Measurements from ENCODE around the gene ARSI. TPM values are rescaled to one million over a fixed set of nuclear protein-coding genes. Genes with fewer than 3 reads are reported as not detected.

Gene ARSI
- total RNA-seq, 2 donors from 2014 or later, result not detected

DNA sequence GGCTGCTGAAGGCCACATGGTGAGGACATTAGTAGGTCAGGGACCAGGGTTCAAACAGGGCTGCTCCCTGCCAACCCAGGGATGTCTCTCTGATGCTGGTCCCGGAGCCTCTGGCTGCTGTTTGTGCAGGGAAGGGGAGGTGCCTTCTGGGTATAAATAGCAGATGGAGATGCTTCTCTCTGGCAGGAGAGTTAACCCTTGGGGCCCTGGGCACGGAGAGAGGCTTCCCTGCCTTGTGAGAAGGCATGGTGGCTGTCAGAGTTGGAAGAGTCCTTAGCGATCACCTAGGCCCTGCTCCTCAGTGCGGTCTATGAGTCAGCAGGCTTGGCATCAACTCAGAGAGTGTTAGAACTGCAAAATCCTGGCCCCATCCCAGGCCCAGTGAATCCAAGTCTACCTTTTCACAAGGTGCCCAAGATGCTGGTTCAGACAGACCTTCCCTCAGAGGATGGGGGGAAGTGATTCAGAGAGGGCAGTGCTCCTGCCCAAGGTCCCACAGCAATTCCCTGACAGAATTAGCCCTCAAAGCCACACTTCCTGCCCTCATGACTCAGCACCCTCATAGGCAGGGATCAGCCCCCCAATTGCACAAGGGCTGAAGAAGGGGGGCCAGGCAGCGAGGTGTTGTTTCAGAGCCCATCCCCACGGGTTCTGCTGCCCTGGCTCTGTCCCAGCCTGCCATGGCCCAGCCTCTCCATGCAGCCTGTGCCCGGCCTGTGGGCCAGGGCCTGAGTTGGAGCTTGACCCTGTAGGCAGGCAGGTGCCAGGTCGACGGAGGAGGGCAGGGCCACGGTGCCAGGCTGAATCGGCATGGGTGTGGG lies 38.7 kb downstream of the ARSI start:
- no peak overlapping the region for H3K4me3 Mint-ChIP-seq
- H3K9me3 Mint-ChIP-seq, result no peaks in the 10 kb centered on the region
- H3K4me1 Mint-ChIP-seq, result no peaks in the 10 kb centered on the region
- H3K27me3 Mint-ChIP-seq, result peaks cover 4% of the 10 kb centered on the region
- no peaks in the 10 kb centered on the region for H3K36me3 Mint-ChIP-seq (ENCODE audit: low read depth)
- no peak overlapping the region for H3K27ac Mint-ChIP-seq
- ATAC-seq (replicated peaks), result no peak

DNA sequence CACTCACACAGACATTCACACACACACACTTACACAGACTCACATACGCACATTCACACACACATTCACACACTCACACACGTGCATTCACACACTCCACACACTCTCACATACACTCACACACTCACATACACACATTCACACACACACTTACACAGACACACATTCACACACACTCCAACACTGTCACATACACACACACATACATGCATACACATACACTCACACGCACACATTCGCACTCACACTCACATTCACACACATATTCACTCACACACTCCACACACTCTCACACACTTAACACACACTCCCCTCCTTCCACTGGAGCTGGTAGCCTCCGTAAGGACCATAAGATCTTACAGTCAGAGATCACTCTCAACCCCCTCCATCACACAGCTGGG lies 39.3 kb downstream of the ARSI start:
- H3K4me3 Mint-ChIP-seq, result no peak overlapping the region
- peaks cover 4% of the 10 kb centered on the region for H3K27me3 Mint-ChIP-seq
- no peaks in the 10 kb centered on the region for H3K4me1 Mint-ChIP-seq
- ATAC-seq (replicated peaks), result no peak
- no peaks in the 10 kb centered on the region for H3K9me3 Mint-ChIP-seq
- H3K27ac Mint-ChIP-seq, result no peak overlapping the region
- H3K36me3 Mint-ChIP-seq (ENCODE audit: low read depth), result no peaks in the 10 kb centered on the region

DNA sequence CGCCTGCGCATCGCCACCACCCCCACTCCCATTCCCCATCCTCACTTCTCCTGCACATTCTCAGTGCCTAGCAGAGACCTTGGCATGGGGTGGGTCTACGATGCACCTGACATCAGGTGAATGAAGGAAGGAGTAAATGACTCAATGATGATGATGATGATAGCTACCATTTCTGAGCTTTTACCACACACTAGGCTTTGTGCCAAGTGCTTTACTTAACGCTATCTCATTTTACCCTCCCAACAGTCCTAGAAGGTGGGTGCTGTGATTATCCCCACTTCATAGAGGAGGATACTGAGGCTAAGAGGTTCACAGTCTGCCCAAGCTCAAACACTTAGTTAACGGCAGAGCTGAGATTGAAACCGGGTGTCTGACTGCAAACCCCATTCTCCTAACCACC lies 40.2 kb downstream of the ARSI start:
- Mint-ChIP-seq H3K27ac (no peak overlapping the region), H3K4me1 (no peaks in the 10 kb centered on the region), H3K4me3 (no peak overlapping the region), H3K27me3 (peaks cover 4% of the 10 kb centered on the region), H3K36me3 (ENCODE audit: low read depth) (no peaks in the 10 kb centered on the region), H3K9me3 (no peaks in the 10 kb centered on the region)
- ATAC-seq (replicated peaks), result no peak

DNA sequence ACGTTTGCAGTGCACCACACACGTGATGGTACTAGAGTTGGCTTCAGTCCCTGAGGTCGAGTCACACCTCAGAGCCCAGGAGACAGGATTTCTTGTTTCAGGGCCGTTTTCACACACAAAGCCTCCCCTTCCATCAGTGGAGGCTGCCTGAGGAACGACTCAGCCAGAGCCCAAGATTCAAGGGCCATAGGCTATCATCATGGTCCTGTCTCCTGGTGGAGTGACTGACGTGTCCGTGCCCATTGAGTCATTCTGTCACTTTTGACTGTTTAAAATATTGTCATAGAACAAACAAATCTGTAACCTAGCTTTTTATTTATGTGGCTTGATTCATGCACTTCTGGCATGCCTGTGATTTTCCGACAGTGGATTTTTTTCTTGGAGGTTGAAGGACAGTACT lies 41.5 kb downstream of the ARSI start:
- peaks cover 4% of the 10 kb centered on the region for H3K27me3 Mint-ChIP-seq
- H3K36me3 Mint-ChIP-seq (ENCODE audit: low read depth), result no peaks in the 10 kb centered on the region
- H3K4me1 Mint-ChIP-seq, result no peaks in the 10 kb centered on the region
- no peak for ATAC-seq (replicated peaks)
- H3K9me3 Mint-ChIP-seq, result no peaks in the 10 kb centered on the region
- no peak overlapping the region for H3K4me3 Mint-ChIP-seq
- no peak overlapping the region for H3K27ac Mint-ChIP-seq

DNA sequence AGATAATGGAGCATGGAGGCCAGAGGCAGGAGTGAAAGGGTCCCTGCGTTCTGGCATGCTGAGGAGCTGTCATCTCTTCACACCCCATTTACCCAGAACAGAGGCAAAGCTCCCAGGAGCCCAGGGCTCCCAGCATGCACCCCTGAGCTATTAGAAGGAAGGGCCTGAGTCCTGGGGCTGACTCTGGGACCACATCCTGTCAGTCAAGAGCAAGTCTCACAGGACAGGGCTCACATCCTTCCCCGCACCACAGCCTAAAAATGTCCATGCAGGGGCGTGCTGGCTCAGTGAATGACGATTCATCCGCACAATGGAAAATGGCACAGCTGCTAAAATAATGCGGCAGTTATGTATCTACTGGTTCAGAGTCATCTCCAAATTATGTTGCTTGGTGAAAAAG lies 44.6 kb downstream of the ARSI start:
- no peak for ATAC-seq (replicated peaks)
- Mint-ChIP-seq H3K36me3 (ENCODE audit: low read depth) (no peaks in the 10 kb centered on the region), H3K27ac (no peak overlapping the region), H3K4me1 (no peaks in the 10 kb centered on the region), H3K9me3 (no peaks in the 10 kb centered on the region), H3K4me3 (no peak overlapping the region), H3K27me3 (no peaks in the 10 kb centered on the region)

DNA sequence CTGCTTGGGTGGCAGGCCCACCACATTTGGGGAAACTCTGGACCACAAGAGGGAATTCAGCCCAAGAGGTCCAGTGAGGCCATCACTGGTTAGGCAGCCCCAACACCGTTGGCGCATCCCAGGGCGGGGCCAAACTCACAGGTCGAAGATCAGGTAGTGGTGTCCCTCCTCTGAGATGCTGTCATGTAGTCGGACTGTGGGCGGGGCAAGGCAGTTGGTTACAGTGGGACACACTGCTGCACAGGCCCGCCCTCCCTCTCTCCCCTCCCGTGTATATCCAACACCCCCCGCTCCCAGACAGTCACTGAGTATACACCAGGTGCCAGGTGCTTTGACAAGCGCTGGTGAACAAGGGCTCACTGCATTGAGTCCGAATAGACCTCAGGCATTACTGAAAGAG lies 45.3 kb downstream of the ARSI start:
- no peak for ATAC-seq (replicated peaks)
- Mint-ChIP-seq H3K27me3 (no peaks in the 10 kb centered on the region), H3K4me3 (no peak overlapping the region), H3K36me3 (ENCODE audit: low read depth) (no peaks in the 10 kb centered on the region), H3K4me1 (no peaks in the 10 kb centered on the region), H3K27ac (no peak overlapping the region), H3K9me3 (no peaks in the 10 kb centered on the region)

DNA sequence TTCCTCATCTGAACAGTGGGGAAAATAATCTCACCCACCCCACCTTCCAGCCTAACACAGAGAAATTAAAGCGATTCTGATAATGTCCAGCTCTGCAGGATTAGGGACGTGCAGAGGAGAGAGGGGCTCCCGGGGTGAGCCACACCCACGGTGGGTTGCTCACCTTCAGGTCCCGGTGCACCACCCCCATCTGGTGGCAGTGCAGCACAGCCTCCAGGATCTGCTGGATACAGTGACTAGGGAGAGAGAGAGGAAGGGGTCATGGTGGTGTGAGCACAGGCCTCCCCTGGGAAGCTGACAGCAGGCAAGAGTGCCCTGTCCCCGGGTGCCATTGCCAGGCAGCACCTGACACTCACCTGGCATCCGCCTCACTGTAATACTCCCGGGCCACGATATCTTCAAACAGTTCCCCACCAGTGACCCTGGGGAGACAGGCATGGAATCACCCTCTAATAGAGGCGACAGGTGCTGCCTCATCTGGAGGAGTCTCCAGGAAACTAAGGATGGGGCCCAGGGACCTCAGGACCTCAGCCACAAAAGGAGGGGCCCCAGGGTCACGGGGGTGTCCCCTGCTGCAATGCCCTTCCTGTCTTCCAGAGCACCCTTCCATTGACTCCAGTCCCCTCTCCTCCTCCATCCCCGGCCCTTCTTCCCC lies 46.2 kb downstream of the ARSI start:
- Mint-ChIP-seq H3K36me3 (ENCODE audit: low read depth) (no peaks in the 10 kb centered on the region), H3K27me3 (no peaks in the 10 kb centered on the region), H3K4me3 (no peak overlapping the region), H3K9me3 (no peaks in the 10 kb centered on the region), H3K27ac (no peak overlapping the region), H3K4me1 (no peaks in the 10 kb centered on the region)
- ATAC-seq (replicated peaks), result no peak

DNA sequence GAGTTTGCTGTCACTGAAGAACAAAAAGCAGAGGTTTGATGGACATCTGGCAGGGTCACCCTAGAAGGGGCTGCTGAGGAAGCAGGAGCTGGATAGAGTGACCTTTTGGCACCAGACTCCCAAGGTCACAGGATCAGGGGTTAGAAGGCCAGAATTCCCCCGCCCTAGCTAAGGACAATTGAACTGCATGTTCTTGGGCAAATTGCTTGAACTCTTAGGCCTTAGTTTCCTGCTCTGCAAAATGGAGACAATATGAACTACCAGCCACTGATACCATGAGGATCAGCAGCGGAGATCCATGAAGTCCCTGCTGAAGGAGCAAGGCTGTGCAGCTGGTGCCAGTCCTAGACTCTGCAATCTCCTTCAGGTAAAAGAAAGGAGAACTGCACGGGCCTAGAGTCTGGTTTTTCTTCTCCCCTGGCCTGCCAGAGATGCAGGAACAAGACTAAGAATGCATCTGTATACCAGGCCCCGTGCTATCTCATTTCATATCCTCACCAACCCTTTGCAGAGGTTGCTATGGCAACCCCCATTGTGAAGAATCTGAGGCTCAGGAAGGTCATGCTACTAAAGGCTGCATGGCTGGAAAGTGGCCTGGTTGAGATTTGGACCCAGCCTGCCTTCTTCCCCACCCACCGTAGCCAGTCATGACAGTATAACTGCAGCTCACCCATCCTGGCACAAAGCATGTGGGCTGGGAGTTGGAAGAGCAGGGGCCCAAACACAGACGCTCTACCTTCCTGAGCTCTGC lies 46.9 kb downstream of the ARSI start:
- H3K4me1 Mint-ChIP-seq, result no peaks in the 10 kb centered on the region
- no peak for ATAC-seq (replicated peaks)
- no peak overlapping the region for H3K27ac Mint-ChIP-seq
- H3K36me3 Mint-ChIP-seq (ENCODE audit: low read depth), result no peaks in the 10 kb centered on the region
- no peak overlapping the region for H3K4me3 Mint-ChIP-seq
- H3K27me3 Mint-ChIP-seq, result no peaks in the 10 kb centered on the region
- H3K9me3 Mint-ChIP-seq, result no peaks in the 10 kb centered on the region

DNA sequence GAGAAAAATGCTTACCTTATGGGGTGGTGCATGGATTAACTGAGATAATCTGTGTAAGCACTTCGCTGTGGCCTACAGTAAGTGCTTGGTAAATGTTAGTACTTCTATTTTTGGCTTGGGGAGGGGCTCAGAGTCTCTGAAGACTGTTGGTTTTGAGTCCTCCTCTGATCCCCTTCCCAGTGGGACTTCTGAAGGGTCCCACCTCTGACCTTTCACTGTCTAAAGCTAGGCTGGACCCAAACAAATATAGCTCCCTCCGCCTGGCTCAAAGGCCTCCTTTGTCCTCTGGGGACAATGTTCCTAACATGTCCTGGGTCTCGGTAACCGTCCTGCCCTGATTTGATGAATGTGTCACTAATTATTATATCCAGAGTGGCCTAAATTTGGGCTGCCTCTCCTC lies 47.9 kb downstream of the ARSI start:
- H3K27ac Mint-ChIP-seq, result no peak overlapping the region
- no peak for ATAC-seq (replicated peaks)
- no peaks in the 10 kb centered on the region for H3K9me3 Mint-ChIP-seq
- no peaks in the 10 kb centered on the region for H3K4me1 Mint-ChIP-seq
- no peak overlapping the region for H3K4me3 Mint-ChIP-seq
- peaks cover 4% of the 10 kb centered on the region for H3K27me3 Mint-ChIP-seq
- no peaks in the 10 kb centered on the region for H3K36me3 Mint-ChIP-seq (ENCODE audit: low read depth)

DNA sequence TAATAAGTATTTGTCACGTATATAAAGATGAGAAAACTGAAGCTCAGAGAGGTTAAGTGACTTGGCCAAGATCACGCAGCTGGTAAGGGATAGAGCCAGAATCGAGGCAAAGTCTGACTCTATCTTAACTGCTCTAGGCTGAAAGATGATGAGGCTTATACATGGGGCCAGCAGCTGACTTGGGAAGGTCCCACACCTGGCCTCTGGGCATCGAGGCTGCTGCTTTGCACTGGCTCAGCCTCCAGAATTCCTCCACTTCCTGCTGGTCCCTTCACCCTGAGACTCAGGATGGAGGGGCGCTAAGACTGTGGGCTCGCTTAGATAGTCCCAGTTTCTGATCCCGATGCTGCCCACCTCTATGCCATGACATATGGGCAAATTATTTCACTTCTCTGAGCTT lies 48.3 kb downstream of the ARSI start:
- H3K27me3 Mint-ChIP-seq, result peaks cover 5% of the 10 kb centered on the region
- no peaks in the 10 kb centered on the region for H3K4me1 Mint-ChIP-seq
- no peak for ATAC-seq (replicated peaks)
- H3K27ac Mint-ChIP-seq, result no peak overlapping the region
- H3K4me3 Mint-ChIP-seq, result no peak overlapping the region
- H3K36me3 Mint-ChIP-seq (ENCODE audit: low read depth), result no peaks in the 10 kb centered on the region
- no peaks in the 10 kb centered on the region for H3K9me3 Mint-ChIP-seq

DNA sequence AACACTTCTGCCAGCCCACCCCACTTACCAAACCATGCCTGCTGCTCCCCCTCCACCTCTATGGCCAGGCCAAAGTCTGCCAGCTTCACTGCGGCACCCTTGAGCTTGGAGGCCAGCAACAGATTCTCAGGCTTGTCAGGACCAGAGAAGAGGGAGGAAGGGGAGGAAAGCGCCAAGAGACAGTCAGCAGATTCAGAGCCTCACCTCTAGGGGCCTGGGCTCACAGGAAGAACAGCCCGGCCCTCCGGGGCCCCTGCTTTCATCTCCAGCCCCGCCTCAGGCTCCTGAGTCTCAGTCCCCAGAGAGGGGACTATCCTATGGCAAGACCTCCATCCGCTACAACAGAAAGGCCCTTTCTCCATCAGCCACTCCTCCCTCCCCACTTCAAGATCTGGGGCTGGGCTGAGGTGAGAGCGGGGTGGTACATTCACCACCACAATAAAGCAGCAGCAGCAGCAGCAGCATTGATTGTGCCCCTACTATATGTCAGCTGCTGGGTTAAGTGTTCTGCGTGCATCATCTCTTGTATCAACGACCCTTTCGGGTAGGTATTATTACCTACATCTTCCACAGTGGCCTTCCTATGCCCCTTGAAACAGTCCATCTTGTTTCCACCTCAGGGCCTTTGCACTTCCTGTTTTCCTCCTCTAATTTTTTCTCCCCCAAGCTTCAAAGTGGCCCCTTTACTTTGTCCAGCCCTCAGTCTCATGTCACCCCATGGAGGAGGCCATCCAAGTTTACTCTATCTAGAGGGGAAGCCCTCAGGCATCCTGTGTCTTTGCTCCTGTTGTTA lies 49.1 kb downstream of the ARSI start:
- no peak for ATAC-seq (replicated peaks)
- no peaks in the 10 kb centered on the region for H3K4me1 Mint-ChIP-seq
- no peaks in the 10 kb centered on the region for H3K36me3 Mint-ChIP-seq (ENCODE audit: low read depth)
- no peaks in the 10 kb centered on the region for H3K9me3 Mint-ChIP-seq
- no peak overlapping the region for H3K4me3 Mint-ChIP-seq
- H3K27ac Mint-ChIP-seq, result no peak overlapping the region
- peaks cover 5% of the 10 kb centered on the region for H3K27me3 Mint-ChIP-seq

DNA sequence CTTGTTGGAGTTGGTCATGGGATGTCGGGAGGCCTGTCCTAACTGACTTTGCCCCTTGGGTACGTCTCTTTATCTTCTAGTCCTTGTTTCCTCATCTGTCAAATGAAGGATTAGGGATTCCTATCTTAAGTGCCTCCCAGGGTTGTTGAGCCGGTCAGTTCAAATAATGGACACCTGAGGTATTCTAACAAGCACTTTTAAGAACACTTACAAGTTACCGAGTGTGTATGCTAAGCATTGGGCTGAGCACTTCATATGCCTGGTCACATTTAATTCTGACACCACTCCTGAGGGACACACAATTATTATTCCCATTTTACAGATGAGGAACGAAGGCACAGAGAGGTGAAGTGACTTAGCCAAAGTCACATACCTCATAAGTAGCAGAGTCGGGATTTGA lies 50.2 kb downstream of the ARSI start:
- Mint-ChIP-seq H3K36me3 (ENCODE audit: low read depth) (no peaks in the 10 kb centered on the region), H3K4me1 (no peaks in the 10 kb centered on the region), H3K27ac (no peak overlapping the region), H3K4me3 (no peak overlapping the region), H3K27me3 (peaks cover 5% of the 10 kb centered on the region), H3K9me3 (no peaks in the 10 kb centered on the region)
- ATAC-seq (replicated peaks), result no peak

DNA sequence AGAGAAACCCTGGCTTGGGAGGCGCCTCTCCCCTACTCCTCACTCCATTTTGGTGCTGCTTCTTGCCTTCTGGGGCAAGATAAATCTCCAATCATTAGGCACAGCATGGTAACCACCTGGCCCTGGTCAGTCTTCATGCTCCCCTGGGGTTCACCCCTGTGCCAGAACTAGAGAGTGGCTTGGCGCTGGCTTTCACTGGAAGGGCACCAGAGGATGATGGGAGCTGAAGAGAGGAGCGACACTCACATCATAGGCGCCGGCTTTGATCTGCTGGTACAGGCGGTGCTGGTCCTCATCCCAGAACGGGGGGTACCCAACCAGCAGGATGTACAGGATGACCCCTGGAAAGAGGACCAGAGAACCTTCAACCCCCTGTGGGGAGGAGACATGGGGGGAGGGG lies 51.2 kb downstream of the ARSI start:
- ATAC-seq (replicated peaks), result no peak
- H3K9me3 Mint-ChIP-seq, result no peaks in the 10 kb centered on the region
- H3K36me3 Mint-ChIP-seq (ENCODE audit: low read depth), result no peaks in the 10 kb centered on the region
- H3K27me3 Mint-ChIP-seq, result peaks cover 5% of the 10 kb centered on the region
- no peaks in the 10 kb centered on the region for H3K4me1 Mint-ChIP-seq
- H3K27ac Mint-ChIP-seq, result no peak overlapping the region
- H3K4me3 Mint-ChIP-seq, result no peak overlapping the region

DNA sequence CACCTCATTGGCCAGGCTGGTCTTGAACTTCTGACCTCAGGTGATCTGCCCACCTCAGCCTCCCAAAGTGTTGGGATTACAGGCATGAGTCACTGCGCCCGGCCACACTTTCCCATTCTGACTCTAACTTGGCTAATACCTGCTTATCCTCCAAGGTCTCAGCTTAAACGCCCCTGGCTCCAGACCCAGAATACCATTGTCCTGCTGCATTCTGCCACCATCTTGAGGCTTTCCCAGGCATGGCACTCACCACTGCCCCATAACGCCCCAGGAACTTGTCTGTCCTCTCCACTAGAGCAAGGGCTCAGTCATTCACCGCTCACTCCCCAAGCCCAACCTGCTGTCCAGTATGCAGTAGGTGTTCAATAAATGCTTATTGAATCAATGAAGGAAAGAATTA lies 53.0 kb downstream of the ARSI start:
- ATAC-seq (replicated peaks), result no peak
- H3K9me3 Mint-ChIP-seq, result no peaks in the 10 kb centered on the region
- peaks cover 5% of the 10 kb centered on the region for H3K27me3 Mint-ChIP-seq
- H3K27ac Mint-ChIP-seq, result no peak overlapping the region
- no peaks in the 10 kb centered on the region for H3K36me3 Mint-ChIP-seq (ENCODE audit: low read depth)
- no peak overlapping the region for H3K4me3 Mint-ChIP-seq
- H3K4me1 Mint-ChIP-seq, result no peaks in the 10 kb centered on the region
